ENCODE data around the gene RHO. TPM values are rescaled to one million over a fixed set of nuclear protein-coding genes. Genes with fewer than 3 reads are reported as not detected.

RHO gene
- total RNA-seq, 1 donor from 2014 or later = not detected

DNA sequence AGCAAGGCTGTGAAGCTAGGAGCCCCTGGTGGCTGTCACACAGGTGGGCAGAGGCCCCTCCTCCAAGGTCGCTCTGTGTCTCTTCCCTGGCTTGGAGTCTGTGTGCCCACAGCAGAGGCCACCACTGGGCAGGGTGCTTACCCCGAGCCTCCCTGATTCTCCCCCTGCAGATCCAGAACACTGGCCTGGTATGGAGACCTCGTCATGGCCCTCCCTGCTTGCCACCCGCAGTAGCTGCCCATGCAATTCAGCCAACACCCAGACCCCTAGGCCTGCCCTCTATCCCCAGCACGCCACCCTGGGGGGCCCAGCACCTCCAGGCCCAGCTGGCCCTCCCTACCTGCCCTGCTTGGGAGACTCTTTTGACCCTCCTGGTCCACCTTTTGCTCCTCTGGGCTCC, 5.5 kb upstream of the RHO start:
- H3K27ac Mint-ChIP-seq (ENCODE audit: unreplicated experiment) = no peak overlapping the region
- no peaks in the 10 kb centered on the region for H3K9me3 Mint-ChIP-seq
- peaks cover 11% of the 10 kb centered on the region for H3K4me1 Mint-ChIP-seq
- TF ChIP-seq, protein P1, sequence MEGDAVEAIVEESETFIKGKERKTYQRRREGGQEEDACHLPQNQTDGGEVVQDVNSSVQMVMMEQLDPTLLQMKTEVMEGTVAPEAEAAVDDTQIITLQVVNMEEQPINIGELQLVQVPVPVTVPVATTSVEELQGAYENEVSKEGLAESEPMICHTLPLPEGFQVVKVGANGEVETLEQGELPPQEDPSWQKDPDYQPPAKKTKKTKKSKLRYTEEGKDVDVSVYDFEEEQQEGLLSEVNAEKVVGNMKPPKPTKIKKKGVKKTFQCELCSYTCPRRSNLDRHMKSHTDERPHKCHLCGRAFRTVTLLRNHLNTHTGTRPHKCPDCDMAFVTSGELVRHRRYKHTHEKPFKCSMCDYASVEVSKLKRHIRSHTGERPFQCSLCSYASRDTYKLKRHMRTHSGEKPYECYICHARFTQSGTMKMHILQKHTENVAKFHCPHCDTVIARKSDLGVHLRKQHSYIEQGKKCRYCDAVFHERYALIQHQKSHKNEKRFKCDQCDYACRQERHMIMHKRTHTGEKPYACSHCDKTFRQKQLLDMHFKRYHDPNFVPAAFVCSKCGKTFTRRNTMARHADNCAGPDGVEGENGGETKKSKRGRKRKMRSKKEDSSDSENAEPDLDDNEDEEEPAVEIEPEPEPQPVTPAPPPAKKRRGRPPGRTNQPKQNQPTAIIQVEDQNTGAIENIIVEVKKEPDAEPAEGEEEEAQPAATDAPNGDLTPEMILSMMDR (conservative IDR thresholded peaks at IDR 0.05) = no peak
- H3K4me3 Mint-ChIP-seq = no peak overlapping the region
- H3K36me3 Mint-ChIP-seq (ENCODE audit: low read depth) = no peaks in the 10 kb centered on the region
- H3K27me3 Mint-ChIP-seq (ENCODE audit: low read depth) = no peaks in the 10 kb centered on the region
- no peak for DNase-seq (ENCODE audit: low read depth, low spot score)

DNA sequence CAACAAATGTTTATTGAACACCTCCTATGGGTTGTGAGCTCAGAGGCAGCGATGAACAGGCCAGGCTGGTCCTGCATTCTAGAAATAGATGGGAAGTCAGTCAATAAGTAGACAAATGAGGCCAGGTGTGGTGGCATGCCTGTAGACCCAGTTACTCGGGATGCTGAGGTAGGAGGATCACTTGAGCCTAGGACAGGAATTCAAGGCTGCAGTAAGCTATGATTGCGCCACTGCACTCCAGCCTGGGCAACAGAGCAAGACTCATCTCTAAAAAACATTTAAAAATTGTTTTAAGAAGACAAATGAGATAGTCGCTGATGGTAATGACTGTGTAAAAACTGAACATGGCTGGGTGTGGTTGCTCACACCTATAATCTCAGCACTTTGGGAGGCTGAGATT, 4.4 kb upstream of the RHO start:
- Mint-ChIP-seq H3K36me3 (ENCODE audit: low read depth) (no peaks in the 10 kb centered on the region), H3K27ac (ENCODE audit: unreplicated experiment) (no peak overlapping the region), H3K9me3 (no peaks in the 10 kb centered on the region), H3K4me1 (peaks cover 11% of the 10 kb centered on the region), H3K27me3 (ENCODE audit: low read depth) (no peaks in the 10 kb centered on the region), H3K4me3 (no peak overlapping the region)
- TF ChIP-seq, protein P1 (conservative IDR thresholded peaks at IDR 0.05) = no peak
- no peak for DNase-seq (ENCODE audit: low read depth, low spot score)

DNA sequence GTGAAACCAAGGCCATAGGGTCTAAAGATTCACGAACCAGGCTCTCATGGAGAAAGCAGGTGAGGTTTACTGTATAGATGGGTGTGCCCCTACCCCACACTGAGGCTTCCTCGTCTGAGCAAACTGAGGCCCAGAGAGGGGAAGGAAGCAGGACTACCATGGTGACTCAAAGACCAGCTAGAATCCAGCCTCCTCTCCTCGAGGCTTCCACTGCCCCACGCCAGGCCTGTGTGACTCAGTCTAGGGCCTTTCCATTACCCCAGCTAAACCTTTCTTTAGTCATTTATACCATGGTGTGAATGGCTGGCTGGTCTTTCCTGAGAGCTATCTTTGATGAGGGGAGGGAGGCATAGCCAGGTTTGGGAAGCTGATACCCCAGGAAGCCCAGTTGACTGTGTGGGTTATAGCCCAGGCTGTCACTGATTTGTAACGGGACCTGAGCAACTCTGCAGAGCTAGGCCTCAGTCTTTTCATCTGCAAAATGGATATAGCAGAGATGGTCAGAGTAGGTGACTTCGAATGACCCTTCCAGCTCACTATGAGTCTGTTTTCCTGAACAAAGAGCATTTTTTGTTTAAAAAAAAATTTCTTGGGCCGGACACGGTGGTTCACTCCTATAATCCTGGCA, 3.0 kb upstream of the RHO start:
- Mint-ChIP-seq H3K27ac (ENCODE audit: unreplicated experiment) (no peak overlapping the region), H3K9me3 (no peaks in the 10 kb centered on the region), H3K36me3 (ENCODE audit: low read depth) (no peaks in the 10 kb centered on the region), H3K4me3 (no peak overlapping the region), H3K4me1 (peaks cover 12% of the 10 kb centered on the region), H3K27me3 (ENCODE audit: low read depth) (no peaks in the 10 kb centered on the region)
- TF ChIP-seq, protein P1 (conservative IDR thresholded peaks at IDR 0.05) = no peak
- DNase-seq (ENCODE audit: low read depth, low spot score) = no peak

DNA sequence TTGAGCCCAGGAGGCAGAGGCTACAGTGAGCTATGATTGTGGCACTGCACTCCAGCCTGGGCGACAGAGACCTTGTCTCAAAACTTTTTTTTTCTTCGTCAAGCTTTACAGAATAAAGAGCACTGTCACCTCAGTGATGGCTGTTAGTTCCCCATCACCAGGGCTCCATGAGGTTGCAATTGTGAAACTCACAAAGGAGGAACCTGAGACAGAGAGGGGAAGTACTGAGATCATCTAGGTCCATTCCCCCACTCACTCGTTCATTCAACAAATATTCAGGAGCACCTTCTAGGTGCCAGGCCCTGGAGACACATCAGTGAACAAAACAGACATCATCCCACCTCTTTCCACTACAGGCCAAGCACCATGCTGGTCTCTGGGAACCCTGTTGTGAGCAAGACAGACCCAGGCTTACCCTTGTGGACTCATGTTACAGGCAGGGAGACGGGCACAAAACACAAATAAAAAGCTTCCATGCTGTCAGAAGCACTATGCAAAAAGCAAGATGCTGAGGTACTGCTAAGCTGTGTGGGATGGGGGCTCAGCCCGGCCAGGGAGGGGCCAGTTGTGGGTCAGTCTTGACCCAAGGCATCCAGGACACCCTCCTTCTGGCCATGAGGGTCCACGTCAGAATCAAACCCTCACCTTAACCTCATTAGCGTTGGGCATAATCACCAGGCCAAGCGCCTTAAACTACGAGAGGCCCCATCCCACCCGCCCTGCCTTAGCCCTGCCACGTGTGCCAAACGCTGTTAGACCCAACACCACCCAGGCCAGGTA, 2.1 kb upstream of the RHO start:
- H3K27me3 Mint-ChIP-seq (ENCODE audit: low read depth) = no peaks in the 10 kb centered on the region
- no peak for DNase-seq (ENCODE audit: low read depth, low spot score)
- no peaks in the 10 kb centered on the region for H3K36me3 Mint-ChIP-seq (ENCODE audit: low read depth)
- H3K27ac Mint-ChIP-seq (ENCODE audit: unreplicated experiment) = no peak overlapping the region
- H3K4me3 Mint-ChIP-seq = no peak overlapping the region
- H3K4me1 Mint-ChIP-seq = peaks cover 9% of the 10 kb centered on the region
- H3K9me3 Mint-ChIP-seq = no peaks in the 10 kb centered on the region
- TF ChIP-seq, protein P1 (conservative IDR thresholded peaks at IDR 0.05) = no peak

DNA sequence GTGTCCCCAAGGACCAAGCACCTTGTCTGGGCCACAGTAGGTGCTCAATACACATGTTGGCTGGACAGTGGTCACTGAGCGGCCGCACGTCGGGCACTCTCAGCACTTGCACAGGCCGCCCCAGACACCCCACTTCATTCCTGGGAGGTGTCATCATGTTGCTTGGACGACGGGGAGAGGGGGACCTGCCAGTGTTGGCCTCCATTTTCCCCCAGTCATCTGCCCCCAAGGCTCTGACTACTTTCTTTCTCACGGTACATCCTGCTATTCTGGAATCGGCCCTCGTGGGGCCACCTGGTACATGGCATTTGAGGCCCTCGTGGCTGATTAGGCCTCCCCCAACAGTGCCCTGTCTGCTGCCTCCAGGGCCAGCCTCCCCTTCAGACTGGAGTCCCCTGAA, 1.2 kb upstream of the RHO start:
- no peak for DNase-seq (ENCODE audit: low read depth, low spot score)
- no peaks in the 10 kb centered on the region for H3K36me3 Mint-ChIP-seq (ENCODE audit: low read depth)
- TF ChIP-seq, protein P1 (conservative IDR thresholded peaks at IDR 0.05) = no peak
- no peaks in the 10 kb centered on the region for H3K27me3 Mint-ChIP-seq (ENCODE audit: low read depth)
- H3K4me1 Mint-ChIP-seq = peaks cover 5% of the 10 kb centered on the region
- H3K27ac Mint-ChIP-seq (ENCODE audit: unreplicated experiment) = no peak overlapping the region
- H3K9me3 Mint-ChIP-seq = no peaks in the 10 kb centered on the region
- H3K4me3 Mint-ChIP-seq = no peak overlapping the region

All from neural crest cell (in vitro differentiated cells).